MCF 10A (cell line): ENCODE results near the gene KNTC1. TPM values are rescaled to one million over a fixed set of nuclear protein-coding genes. Genes with fewer than 3 reads are reported as not detected.

ENCODE experiments used
- BruUV-seq: library from RNA; stranded (reverse); fragments of 400-500 nt; replicated peaks from 2 replicates; lab custom pipeline; 2021; lab: Mats Ljungman, UMichigan
- CTCF ChIA-PET: fragments of 300-600 bp; sonication (Branson Sonifier 250); formaldehyde crosslinking; extraction: SDS; loops from one replicate; lab custom pipeline; 2021; ENCODE audit warnings: antibody characterized with exemption, inconsistent platforms; lab: Yijun Ruan, JAX
- POLR2A ChIA-PET: fragments of 300-600, 350-650 bp; sonication (Branson Sonifier 250); formaldehyde crosslinking; extraction: SDS; loops from one replicate; lab custom pipeline; 2020; ENCODE audit warnings: antibody characterized with exemption, inconsistent platforms; lab: Yijun Ruan, JAX
- DNase-seq: peaks from one replicate; pipeline ENCODE4 v3.0.0-alpha.2; 2018; ENCODE audit not compliant: unreplicated experiment
- H3K27ac Mint-ChIP-seq: one replicate; pipeline ENCODE4 v1.8.0; 2022; ENCODE audit warnings: mild to moderate bottlenecking, low read depth, mixed read lengths; ENCODE audit not compliant: unreplicated experiment
- H3K27me3 Mint-ChIP-seq: one replicate; pipeline ENCODE4 v1.8.0; 2022; ENCODE audit warnings: mixed read lengths; ENCODE audit not compliant: insufficient read depth, unreplicated experiment
- H3K36me3 Mint-ChIP-seq: one replicate; pipeline ENCODE4 v1.8.0; 2022; ENCODE audit warnings: mild to moderate bottlenecking, moderate library complexity, mixed read lengths; ENCODE audit not compliant: insufficient read depth, unreplicated experiment
- H3K4me1 Mint-ChIP-seq: one replicate; pipeline ENCODE4 v1.8.0; 2022; ENCODE audit warnings: mixed read lengths; ENCODE audit not compliant: insufficient read depth, unreplicated experiment
- H3K4me3 Mint-ChIP-seq: one replicate; pipeline ENCODE4 v1.8.0; 2022; ENCODE audit warnings: mild to moderate bottlenecking, moderate library complexity, mixed read lengths; ENCODE audit not compliant: unreplicated experiment
- H3K9me3 Mint-ChIP-seq: one replicate; pipeline ENCODE4 v1.8.0; 2022; ENCODE audit warnings: mixed read lengths; ENCODE audit not compliant: unreplicated experiment
- CTCF ChIP-seq: fragments of 200-600 bp; IDR thresholded peaks from one replicate; pipeline ENCODE4 v1.8.0; 2022; ENCODE audit warnings: antibody characterized with exemption, mild to moderate bottlenecking; ENCODE audit not compliant: unreplicated experiment
- intact Hi-C: fragments of 100-400 bp; cut with micrococcal nuclease; formaldehyde crosslinking; loops from 2 replicates; pipeline ENCODE4 v1.14.1; 2022
- total RNA-seq: library from RNA; stranded (reverse); gene quantifications from 2 replicates; pipeline ENCODE4 v1.2.3, GENCODE V29; 2022

KNTC1 gene
- total RNA-seq, 1 experiment from 2014 or later = 26.1 TPM

GRCh38 chr12:122615780-122616179, 88.7 kb downstream of the KNTC1 start:
- no peaks in the 10 kb centered on the region for H3K27me3 Mint-ChIP-seq
- no peak overlapping the region for H3K4me3 Mint-ChIP-seq
- DNase-seq = no peak
- H3K27ac Mint-ChIP-seq = no peak overlapping the region
- H3K9me3 Mint-ChIP-seq = no peaks in the 10 kb centered on the region
- ChIA-PET POLR2A (interaction anchor here (0.6 kb wide), 1 partner anchor 41 kb away, joined by 3 read pairs; no protein-coding TSS in a partner anchor), CTCF (interaction anchor here (1.5 kb wide), 1 partner anchor 137 kb away, joined by 4 read pairs; the partner anchor contains the start of gene DENR)
- H3K4me1 Mint-ChIP-seq = no peaks in the 10 kb centered on the region
- intact Hi-C loops = no loop called here
- H3K36me3 Mint-ChIP-seq = peaks cover 57% of the 10 kb centered on the region
- BruUV-seq = no TSS peak
- TF ChIP-seq CTCF = no peak

- BruUV-seq = no TSS peak
- POLR2A ChIA-PET = interaction anchor here (4.8 kb wide), 1 partner anchor 117 kb away, joined by 41 read pairs; the partner anchor contains the start of gene DENR
- Mint-ChIP-seq H3K27ac (no peak overlapping the region), H3K27me3 (no peaks in the 10 kb centered on the region), H3K36me3 (peaks cover 1% of the 10 kb centered on the region), H3K9me3 (no peaks in the 10 kb centered on the region), H3K4me3 (no peak overlapping the region), H3K4me1 (no peaks in the 10 kb centered on the region)
- DNase-seq = no peak
- CTCF ChIA-PET = interaction anchor here (0.7 to 5.0 kb wide), 3 partner anchors 15 to 299 kb away, joined by 3 to 73 read pairs (median 4); partner anchors contain the start of gene DENR
- TF ChIP-seq CTCF = no peak
- intact Hi-C loops = no loop called here
Measured at GRCh38 chr12:122635471-122635870, 108.4 kb downstream of the KNTC1 start.

- no peaks in the 10 kb centered on the region for H3K27me3 Mint-ChIP-seq
- no peak for TF ChIP-seq CTCF
- no peaks in the 10 kb centered on the region for H3K9me3 Mint-ChIP-seq
- BruUV-seq = no TSS peak
- POLR2A ChIA-PET = interaction anchor here (0.6 to 1.7 kb wide), 2 partner anchors 32 to 109 kb away, joined by 3 read pairs; partner anchors contain the start of gene DENR
- no peak for DNase-seq
- H3K4me1 Mint-ChIP-seq = peaks cover 9% of the 10 kb centered on the region
- no peak overlapping the region for H3K27ac Mint-ChIP-seq
- CTCF ChIA-PET = no interaction called here
- intact Hi-C loops = no loop called here
- H3K36me3 Mint-ChIP-seq = no peaks in the 10 kb centered on the region
- H3K4me3 Mint-ChIP-seq = no peak overlapping the region
Measured at GRCh38 chr12:122643207-122643805, 116.3 kb downstream of the KNTC1 start.

- TF ChIP-seq CTCF = no peak
- intact Hi-C loops = no loop called here
- CTCF ChIA-PET = interaction anchor here (0.9 to 1.2 kb wide), 4 partner anchors 9 to 247 kb away, joined by 3 to 7 read pairs (median 3); no protein-coding TSS in a partner anchor
- peak overlapping the region; percentile 72 for H3K27ac Mint-ChIP-seq
- BruUV-seq = TSS peak; percentile 60
- POLR2A ChIA-PET = interaction anchor here (1.0 to 1.1 kb wide), 3 partner anchors 33 to 92 kb away, joined by 3 to 4 read pairs (median 3); no protein-coding TSS in a partner anchor
- no peaks in the 10 kb centered on the region for H3K9me3 Mint-ChIP-seq
- no peaks in the 10 kb centered on the region for H3K27me3 Mint-ChIP-seq
- peaks cover 9% of the 10 kb centered on the region for H3K4me1 Mint-ChIP-seq
- no peak overlapping the region for H3K4me3 Mint-ChIP-seq
- DNase-seq = peak; percentile 82
- no peaks in the 10 kb centered on the region for H3K36me3 Mint-ChIP-seq
Measured at GRCh38 chr12:122646517-122647217, 119.6 kb downstream of the KNTC1 start.
